ENCODE data around the gene LMTK3.

Gene LMTK3

DNA sequence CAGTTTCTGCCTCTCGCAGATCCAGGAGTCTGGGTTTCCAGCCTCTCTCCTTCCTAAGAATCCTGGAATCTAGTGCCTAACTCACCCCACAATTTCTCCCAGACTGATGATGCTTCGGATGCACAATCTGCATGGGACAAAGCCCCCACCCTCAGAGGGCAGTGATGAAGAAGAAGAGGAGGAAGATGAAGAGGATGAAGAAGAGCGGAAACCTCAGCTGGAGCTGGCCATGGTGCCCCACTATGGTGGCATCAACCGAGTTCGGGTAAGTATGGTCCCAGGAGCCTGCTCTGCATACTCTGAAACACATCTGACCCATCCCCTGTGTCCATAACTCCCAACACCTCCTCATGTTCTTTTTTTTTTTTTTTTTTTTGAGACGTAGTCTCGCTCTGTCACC is 65.1 kb downstream of the LMTK3 start:
- DNase-seq (ENCODE audit: low read depth) = no peak

DNA sequence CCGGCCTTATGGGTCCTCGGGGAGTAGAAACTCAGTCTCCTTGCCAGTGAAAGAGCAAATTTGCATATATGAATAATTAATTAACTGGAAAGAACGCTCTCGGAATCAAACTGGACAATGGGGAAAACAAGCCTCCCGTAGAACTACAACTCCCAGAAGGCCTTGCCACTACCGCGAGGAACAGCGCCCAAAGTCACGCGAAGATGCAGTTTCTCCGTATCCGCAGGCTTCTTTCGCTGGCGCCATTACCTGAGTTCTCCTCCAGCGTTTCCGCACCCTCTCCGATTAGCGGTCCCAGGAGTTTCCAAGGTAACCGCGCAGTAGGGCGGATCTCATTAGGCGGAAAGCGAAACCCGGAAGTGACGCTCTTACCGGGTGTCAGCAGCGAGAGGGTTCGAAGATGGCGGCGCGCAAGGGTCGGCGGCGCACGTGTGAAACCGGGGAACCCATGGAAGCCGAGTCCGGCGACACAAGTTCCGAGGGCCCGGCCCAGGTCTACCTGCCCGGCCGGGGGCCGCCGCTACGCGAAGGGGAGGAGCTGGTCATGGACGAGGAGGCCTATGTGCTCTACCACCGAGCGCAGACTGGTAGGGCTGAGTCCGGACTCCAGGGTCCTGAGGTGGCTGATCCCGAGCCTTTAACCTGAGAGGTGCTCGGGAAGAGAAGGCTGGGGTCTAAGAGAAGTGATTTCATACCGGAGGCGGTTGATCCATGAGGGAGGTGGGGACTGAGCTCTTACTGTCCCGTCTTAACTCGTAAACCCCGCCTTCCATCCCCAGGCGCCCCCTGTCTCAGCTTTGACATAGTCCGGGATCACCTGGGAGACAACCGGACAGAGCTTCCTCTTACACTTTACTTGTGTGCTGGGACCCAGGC is 65.8 kb downstream of the LMTK3 start, which contains the start of gene GRWD1:
Gene GRWD1, plus strand, starts transcription at position 378 of the 876 bp plus-strand sequence. Its CDS starts 23 bp downstream, at position 401.
- peak; percentile 91 for DNase-seq (ENCODE audit: low read depth)

DNA sequence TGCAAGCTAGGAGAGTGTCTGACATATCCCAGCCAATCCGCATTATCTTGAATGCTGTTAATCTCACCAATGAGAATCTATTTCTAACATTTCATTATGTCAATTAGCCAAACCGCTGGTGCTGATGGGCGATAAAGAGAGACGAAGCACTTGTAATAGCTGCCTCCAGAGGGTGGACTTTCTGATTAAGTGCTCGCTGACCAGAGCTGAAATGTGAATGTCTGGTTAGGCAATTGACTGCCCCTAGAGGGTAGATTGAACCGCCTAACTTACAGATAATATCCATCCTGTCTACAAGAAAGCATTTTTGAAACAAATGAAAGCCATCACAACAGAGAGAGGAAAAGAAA is 66.4 kb downstream of the LMTK3 start:
- peak; percentile 84 for DNase-seq (ENCODE audit: low read depth)

DNA sequence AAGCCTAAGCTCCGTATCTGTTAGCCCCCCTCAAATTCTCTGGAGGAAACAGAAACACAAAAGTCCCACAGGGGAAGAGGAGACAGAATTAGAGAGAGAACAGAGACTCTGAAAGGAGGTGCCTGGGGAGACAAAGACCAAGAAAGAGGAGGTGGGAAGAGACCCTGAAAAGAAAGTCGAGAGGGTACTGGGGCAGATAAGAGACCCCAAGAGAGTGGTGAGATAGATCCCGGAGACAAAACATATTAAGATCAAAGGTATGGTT is 66.8 kb downstream of the LMTK3 start:
- DNase-seq (ENCODE audit: low read depth) = no peak

DNA sequence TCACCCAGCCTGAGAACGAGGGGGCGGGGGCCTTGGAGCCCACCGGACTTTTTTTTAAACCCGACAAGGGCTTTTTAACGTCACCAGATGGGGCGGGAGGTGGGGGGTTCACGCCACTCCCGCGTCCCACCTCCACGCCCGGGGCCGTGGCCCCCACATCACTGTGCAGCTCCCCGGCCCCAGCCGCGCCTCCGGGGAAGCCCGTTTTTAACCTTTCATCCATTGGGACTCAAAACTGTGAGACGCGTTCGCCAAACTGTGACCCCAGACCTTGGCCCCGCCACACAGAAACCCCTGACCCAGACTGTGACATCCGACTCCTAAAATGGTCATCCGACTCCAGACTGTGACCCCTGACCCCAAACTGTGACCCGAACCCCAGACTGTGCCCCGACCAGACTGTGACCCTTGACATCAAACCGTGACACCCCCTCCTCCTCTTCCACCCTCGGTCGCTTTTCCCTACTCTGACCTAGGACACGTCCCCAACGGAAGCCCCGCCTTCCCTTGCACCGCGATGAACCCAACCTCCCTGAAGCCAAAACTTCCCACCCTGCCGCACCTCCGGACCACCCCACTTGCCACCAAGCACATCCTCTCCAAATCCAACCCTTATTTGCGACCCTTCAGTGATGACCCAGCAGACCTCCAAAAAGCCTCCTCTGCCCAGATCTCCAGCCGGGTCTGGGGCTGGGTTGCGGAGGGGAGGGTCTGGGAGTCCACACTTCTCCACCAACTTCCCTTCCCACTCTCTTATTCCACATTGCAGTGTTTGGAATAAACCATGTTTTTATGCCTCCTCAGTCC is 67.3 kb downstream of the LMTK3 start:
- no peak for DNase-seq (ENCODE audit: low read depth)

DNA sequence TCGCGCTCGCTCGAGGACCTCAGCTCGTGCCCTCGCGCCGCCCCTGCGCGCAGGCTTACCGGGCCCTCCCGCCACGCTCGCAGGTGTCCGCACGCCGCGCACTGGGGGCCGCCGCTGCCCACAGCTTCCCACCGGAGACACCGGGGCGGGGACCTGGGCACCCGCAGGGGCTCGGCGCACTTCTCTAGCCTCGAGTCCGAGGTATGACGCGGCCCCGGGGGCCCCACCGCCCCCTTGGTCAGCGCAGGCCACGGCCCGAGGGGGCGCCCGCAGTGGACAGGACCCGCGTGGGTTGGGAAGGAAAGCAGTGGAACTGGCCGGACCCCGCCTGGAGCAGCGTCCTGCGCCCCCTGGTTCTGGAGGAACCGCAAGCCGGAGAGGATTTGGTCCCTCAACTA is 67.9 kb downstream of the LMTK3 start:
- no peak for DNase-seq (ENCODE audit: low read depth)

DNA sequence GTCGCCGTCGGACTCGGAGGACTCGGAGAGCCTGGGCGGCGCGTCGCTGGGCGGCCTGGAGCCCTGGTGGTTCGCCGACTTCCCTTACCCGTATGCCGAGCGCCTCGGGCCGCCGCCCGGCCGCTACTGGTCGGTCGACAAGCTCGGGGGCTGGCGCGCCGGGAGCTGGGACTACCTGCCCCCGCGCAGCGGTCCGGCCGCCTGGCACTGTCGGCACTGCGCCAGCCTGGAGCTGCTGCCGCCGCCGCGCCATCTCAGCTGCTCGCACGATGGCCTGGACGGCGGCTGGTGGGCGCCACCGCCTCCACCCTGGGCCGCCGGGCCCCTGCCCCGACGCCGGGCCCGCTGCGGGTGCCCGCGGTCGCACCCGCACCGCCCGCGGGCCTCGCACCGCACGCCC is 68.4 kb downstream of the LMTK3 start:
- DNase-seq (ENCODE audit: low read depth) = no peak

DNA sequence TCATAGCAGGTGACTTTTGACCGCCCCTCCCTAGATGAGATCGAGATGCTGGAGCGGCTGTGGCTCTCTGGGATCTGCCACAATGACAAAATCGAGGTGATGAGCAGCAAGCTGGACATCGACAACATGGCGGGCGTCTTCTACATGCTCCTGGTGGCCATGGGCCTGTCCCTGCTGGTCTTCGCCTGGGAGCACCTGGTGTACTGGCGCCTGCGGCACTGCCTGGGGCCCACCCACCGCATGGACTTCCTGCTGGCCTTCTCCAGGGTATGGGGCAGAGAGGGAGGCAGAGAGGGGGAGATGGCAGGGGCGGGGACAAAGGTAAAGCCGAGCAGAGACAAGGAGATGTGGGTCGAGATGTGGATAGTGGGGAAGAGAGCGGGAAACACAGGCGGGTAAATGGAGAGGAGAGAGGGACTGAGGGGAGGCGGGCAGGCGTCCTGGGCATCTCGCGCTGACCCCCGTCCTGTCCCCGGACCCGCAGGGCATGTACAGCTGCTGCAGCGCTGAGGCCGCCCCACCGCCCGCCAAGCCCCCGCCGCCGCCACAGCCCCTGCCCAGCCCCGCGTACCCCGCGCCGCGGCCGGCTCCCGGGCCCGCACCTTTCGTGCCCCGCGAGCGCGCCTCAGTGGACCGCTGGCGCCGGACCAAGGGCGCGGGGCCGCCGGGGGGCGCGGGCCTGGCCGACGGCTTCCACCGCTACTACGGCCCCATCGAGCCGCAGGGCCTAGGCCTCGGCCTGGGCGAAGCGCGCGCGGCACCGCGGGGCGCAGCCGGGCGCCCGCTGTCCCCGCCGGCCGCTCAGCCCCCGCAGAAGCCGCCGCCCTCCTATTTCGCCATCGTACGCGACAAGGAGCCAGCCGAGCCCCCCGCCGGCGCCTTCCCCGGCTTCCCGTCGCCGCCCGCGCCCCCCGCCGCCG is 69.3 kb downstream of the LMTK3 start:
- no peak for DNase-seq (ENCODE audit: low read depth)

DNA sequence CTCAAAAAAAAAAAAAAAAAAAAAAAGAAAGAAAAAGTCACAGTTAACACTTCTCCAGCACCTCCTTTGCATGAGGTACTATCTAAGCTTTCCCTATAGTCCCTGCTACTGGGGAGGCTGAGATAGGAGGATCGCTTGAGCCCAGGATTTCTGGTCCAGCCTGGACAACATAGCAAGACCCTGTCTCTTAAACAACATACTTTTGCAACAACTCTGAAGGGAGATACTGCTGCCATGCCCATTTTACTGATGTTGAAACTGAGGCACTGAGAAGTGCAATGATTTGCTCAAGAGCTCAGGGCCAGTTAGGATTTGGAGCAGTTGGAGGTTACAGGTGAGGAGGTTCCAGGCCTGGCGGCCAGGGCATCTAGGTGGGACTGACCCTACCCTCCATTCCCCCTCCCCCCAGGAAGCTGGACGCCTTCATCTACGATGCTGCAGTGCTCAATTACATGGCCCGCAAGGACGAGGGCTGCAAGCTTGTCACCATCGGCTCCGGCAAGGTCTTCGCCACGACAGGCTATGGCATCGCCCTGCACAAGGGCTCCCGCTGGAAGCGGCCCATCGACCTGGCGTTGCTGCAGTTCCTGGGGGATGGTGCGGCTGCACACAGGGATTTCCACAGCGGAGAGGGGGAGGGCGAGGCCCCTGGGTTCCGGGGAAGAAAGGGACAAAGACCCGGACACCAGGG is 70.1 kb downstream of the LMTK3 start:
- DNase-seq (ENCODE audit: low read depth) = no peak

DNA sequence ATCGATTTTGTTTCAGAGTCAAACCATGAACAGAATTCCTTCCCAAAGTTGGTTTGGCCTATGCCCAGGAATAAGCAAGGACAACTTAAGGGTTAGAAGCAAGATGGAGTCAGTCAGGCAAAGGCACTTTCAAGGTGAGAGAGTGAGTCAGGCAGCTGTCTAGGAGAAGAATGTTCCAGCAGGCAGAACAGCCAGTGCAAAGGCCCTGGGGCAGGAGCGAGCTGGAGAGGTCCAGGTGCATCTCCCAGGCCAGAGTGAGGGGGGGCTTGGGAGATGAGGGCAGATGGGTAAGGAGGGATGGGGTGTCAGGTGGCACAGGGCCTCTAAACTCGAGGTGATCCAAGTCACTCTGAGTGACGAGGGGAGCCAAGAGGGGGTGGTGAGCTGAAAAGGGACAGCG is 75.0 kb downstream of the LMTK3 start:
- DNase-seq (ENCODE audit: low read depth) = no peak

Measured in fibroblast of gingiva (primary cell).